Tibial artery (tissue), 4 donors: ENCODE data around the gene TDRD10.

Experiments used
- DNase-seq, 2 donors: peaks; one replicate each; pipeline ENCODE4 v3.0.0-alpha.2; 2019
- H3K27ac ChIP-seq, 2 donors: fragments of 200-600 bp; sonication (generic) in 1 of 2; 1 replicate in 1 of 2; 2 replicates in 1 of 2; pipeline ENCODE4 v1.5.1; 2018 to 2019; ENCODE audit warnings: mild to moderate bottlenecking in 1 of 2
- H3K27me3 ChIP-seq, 2 donors: fragments of 200-600 bp; sonication (generic) in 1 of 2; one replicate each; pipeline versions ENCODE4 v1.5.1 to v1.6.0; 2016 to 2019
- H3K36me3 ChIP-seq, 3 donors: fragments of 200-600 bp; sonication (generic) in 2 of 3; one replicate each; pipeline ENCODE4 v1.5.1; 2016 to 2019; ENCODE audit warnings: mild to moderate bottlenecking in 2 of 3
- H3K4me1 ChIP-seq, 4 donors: fragments of 200-600 bp; sonication (generic) in 2 of 4; 1 replicate in 3 of 4; 2 replicates in 1 of 4; pipeline ENCODE4 v1.5.1; 2016 to 2019
- H3K4me3 ChIP-seq, 2 donors: fragments of 200-600 bp; sonication (generic) in 1 of 2; 1 replicate in 1 of 2; 2 replicates in 1 of 2; pipeline ENCODE4 v1.5.1; 2018 to 2019; ENCODE audit warnings: mild to moderate bottlenecking in 2 of 2
- H3K9me3 ChIP-seq, 3 donors: fragments of 200-600 bp; sonication (generic) in 1 of 3; one replicate each; pipeline ENCODE4 v1.5.1; 2016 to 2019
- intact Hi-C: fragments of 100-400 bp; cut with DNase I; formaldehyde crosslinking; loops from one replicate; pipeline ENCODE4 v1.15.0; 2023; ENCODE audit warnings: low total_unique reads
- TF ChIP-seq, protein P1 (sequence below), 2 experiments: fragments of 200-600 bp in 1 of 2; fragments of 450-650 bp in 1 of 2; IDR thresholded peaks; one replicate each; pipeline ENCODE4 v1.5.1; 2017 to 2019; ENCODE audit warnings: antibody characterized with exemption in 2 of 2, mild to moderate bottlenecking in 1 of 2, moderate library complexity in 1 of 2

Gene TDRD10

DNA sequence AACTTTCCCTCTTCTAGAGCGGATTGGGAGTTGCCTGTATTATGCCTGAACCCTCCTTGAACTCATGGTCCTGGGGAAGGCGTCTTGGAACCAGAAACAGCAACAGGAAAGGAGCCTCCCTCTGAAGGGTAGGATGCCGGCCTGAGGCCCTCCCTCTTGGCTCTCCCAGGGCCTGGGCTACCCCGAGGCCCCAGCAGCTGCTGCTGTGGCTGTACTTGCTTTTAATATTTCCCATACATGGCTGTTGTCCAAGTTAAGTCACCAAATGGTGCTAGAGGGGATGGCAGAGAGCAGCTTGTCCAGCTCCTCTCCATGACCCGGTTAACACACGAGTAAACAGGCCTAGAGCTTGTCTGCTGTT, 76.0 kb downstream of the TDRD10 start:
- H3K27me3 ChIP-seq: peaks cover 0 to 3% of the 10 kb centered on the region in 2 donors
- no peak overlapping the region for H3K4me3 ChIP-seq
- H3K36me3 ChIP-seq: peaks cover 19 to 55% (median 41%) of the 10 kb centered on the region in 3 donors
- H3K9me3 ChIP-seq: no peaks in the 10 kb centered on the region
- intact Hi-C loops: no loop called here
- H3K27ac ChIP-seq: no peak overlapping the region
- TF ChIP-seq, protein P1, sequence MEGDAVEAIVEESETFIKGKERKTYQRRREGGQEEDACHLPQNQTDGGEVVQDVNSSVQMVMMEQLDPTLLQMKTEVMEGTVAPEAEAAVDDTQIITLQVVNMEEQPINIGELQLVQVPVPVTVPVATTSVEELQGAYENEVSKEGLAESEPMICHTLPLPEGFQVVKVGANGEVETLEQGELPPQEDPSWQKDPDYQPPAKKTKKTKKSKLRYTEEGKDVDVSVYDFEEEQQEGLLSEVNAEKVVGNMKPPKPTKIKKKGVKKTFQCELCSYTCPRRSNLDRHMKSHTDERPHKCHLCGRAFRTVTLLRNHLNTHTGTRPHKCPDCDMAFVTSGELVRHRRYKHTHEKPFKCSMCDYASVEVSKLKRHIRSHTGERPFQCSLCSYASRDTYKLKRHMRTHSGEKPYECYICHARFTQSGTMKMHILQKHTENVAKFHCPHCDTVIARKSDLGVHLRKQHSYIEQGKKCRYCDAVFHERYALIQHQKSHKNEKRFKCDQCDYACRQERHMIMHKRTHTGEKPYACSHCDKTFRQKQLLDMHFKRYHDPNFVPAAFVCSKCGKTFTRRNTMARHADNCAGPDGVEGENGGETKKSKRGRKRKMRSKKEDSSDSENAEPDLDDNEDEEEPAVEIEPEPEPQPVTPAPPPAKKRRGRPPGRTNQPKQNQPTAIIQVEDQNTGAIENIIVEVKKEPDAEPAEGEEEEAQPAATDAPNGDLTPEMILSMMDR (IDR thresholded peaks at IDR 0.05): no peak
- H3K4me1 ChIP-seq: no peaks in the 10 kb centered on the region
- DNase-seq: no peak

DNA sequence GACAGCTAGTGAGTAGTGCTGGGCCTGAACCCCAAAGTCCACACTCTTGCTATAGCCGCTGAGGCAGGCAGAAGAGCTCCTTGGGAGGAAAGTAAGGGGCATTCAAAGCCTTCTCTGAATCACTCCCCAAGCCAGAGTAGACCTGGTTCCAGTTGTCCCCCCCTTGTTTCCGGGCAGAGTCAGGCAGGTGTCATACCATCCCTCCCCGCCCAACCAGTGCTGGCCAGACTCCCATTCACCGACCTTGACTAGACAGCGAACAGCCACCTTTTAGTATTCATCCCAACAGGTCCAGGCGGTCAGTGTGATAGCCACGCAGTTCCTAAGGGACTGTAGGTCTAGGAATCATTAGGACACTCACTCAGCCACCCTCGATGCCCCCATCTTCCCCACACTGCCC, 77.4 kb downstream of the TDRD10 start:
- H3K36me3 ChIP-seq: peaks cover 32 to 69% (median 54%) of the 10 kb centered on the region in 3 donors
- no peaks in the 10 kb centered on the region for H3K9me3 ChIP-seq
- H3K4me3 ChIP-seq: no peak overlapping the region
- no peaks in the 10 kb centered on the region for H3K4me1 ChIP-seq
- no peak for DNase-seq
- no peaks in the 10 kb centered on the region for H3K27me3 ChIP-seq
- intact Hi-C loops: no loop called here
- H3K27ac ChIP-seq: no peak overlapping the region
- TF ChIP-seq, protein P1 (IDR thresholded peaks at IDR 0.05): no peak

DNA sequence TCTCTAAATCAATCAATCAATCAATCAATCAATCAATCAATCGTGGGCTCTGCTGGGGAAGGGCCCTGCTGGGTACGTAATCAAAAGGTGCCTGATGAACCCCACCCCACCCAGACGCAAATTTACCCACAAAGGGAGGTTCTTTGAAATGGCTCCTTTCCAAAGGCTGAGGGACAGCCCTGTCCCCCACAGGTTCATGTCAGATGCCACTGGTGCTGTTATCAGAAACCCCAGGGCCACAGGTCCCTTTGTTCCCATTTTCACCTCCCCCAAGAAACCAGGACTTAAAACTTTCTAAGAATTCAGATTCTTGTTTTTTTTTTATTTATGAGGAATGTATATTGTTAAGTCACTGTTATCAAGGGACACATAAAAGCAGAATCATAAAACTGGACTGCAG, 79.7 kb downstream of the TDRD10 start:
- Histone ChIP-seq H3K36me3 (peaks cover 56 to 93% (median 78%) of the 10 kb centered on the region in 3 donors), H3K4me3 (no peak overlapping the region), H3K9me3 (no peaks in the 10 kb centered on the region), H3K4me1 (no peaks in the 10 kb centered on the region), H3K27me3 (no peaks in the 10 kb centered on the region), H3K27ac (no peak overlapping the region)
- intact Hi-C loops: no loop called here
- TF ChIP-seq, protein P1 (IDR thresholded peaks at IDR 0.05): no peak
- peak in 1 of 2 donors; percentile 7 for DNase-seq

DNA sequence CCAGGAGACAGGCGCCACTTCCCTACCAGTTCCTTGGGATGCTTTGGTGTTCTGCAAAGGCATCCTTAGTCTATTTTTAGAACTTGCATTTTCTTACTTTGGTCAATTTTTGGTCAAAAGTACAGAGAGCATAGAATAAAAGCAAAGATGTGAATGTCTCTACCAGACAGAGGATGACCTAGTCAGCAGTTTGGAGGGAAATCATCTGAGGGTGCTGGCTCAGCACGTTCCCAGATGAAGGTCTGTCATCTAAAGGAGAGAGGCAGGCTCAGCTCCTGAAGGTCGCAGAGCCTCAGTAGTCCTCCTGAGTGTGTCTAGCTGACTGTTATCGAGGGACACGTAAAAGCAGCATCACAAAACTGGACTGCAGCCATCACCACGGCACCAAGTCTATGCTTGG, 80.9 kb downstream of the TDRD10 start:
- intact Hi-C loops: no loop called here
- Histone ChIP-seq H3K4me3 (no peak overlapping the region), H3K36me3 (peaks cover 67 to 100% (median 89%) of the 10 kb centered on the region in 3 donors), H3K4me1 (no peaks in the 10 kb centered on the region), H3K27ac (no peak overlapping the region), H3K9me3 (no peaks in the 10 kb centered on the region), H3K27me3 (no peaks in the 10 kb centered on the region)
- DNase-seq: peak in 1 of 2 donors; percentile 35
- TF ChIP-seq, protein P1 (IDR thresholded peaks at IDR 0.05): no peak

DNA sequence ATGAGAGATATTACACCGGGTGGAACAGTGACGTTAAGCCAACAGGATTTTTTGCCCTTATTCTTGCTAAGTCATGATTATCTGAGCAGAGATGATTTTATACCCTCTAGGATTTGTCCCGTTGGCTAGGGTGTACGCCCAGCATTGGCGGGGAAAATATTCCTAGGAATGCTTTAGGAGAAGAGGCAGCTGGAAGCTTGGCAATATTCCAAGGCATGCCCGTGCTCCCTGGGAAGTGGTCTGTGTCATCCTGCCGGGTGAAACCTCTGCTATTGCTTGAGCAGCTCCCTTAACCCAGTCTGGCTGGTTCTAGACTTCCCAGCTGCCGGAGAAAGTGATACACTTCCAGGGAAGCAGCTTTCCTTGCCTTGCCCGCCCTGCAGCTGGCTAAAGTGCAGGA, 81.8 kb downstream of the TDRD10 start:
- no peaks in the 10 kb centered on the region for H3K9me3 ChIP-seq
- TF ChIP-seq, protein P1 (IDR thresholded peaks at IDR 0.05): no peak
- H3K27ac ChIP-seq: no peak overlapping the region
- H3K4me1 ChIP-seq: no peaks in the 10 kb centered on the region
- H3K36me3 ChIP-seq: peaks cover 76 to 100% (median 98%) of the 10 kb centered on the region in 3 donors
- intact Hi-C loops: no loop called here
- H3K27me3 ChIP-seq: no peaks in the 10 kb centered on the region
- H3K4me3 ChIP-seq: no peak overlapping the region
- peak in 1 of 2 donors; percentile 39 for DNase-seq
